NCI-H2107 (cell line): ENCODE data around the gene RNF31.

Source experiments
- DNase-seq: peaks from one replicate; lab custom pipeline; 2025; lab: John Stamatoyannopoulos, UW

Gene RNF31

GRCh38 chr14:24159777-24160498 is 12.6 kb downstream of the RNF31 start:
- DNase-seq, result no peak

GRCh38 chr14:24160499-24160849 is 13.2 kb downstream of the RNF31 start:
- no peak for DNase-seq

GRCh38 chr14:24160850-24161804 is 13.8 kb downstream of the RNF31 start, which contains the start of gene IRF9:
TSS of gene IRF9 (plus strand) at chr14:24161265. CDS start at chr14:24162145, 880 bp downstream.
- DNase-seq, result peak; percentile 99

GRCh38 chr14:24162093-24162492 is 14.8 kb downstream of the RNF31 start:
- DNase-seq, result no peak

- DNase-seq, result no peak
Observed at GRCh38 chr14:24164518-24164991, 17.3 kb downstream of the RNF31 start.

- no peak for DNase-seq
Observed at GRCh38 chr14:24165785-24166184, 18.5 kb downstream of the RNF31 start.

GRCh38 chr14:24167469-24168114 is 20.3 kb downstream of the RNF31 start:
- no peak for DNase-seq

- DNase-seq, result peak; percentile 100
Observed at GRCh38 chr14:24171422-24172260, 24.3 kb downstream of the RNF31 start, which contains the start of gene REC8. TSS of gene REC8 (plus strand) at chr14:24172080. CDS start at chr14:24172553, 473 bp downstream.

GRCh38 chr14:24172261-24172860 is 25.1 kb downstream of the RNF31 start:
- DNase-seq, result no peak

- no peak for DNase-seq
Observed at GRCh38 chr14:24172871-24173281, 25.6 kb downstream of the RNF31 start.

GRCh38 chr14:24176599-24176998 is 29.3 kb downstream of the RNF31 start:
- DNase-seq, result no peak

GRCh38 chr14:24177041-24177825 is 29.9 kb downstream of the RNF31 start:
- no peak for DNase-seq

- DNase-seq, result no peak
Observed at GRCh38 chr14:24177891-24178290, 30.6 kb downstream of the RNF31 start.

GRCh38 chr14:24178399-24179178 is 31.3 kb downstream of the RNF31 start:
- no peak for DNase-seq

GRCh38 chr14:24179294-24179960 is 32.1 kb downstream of the RNF31 start:
- DNase-seq, result no peak

GRCh38 chr14:24179961-24180796 is 32.9 kb downstream of the RNF31 start:
- DNase-seq, result peak; percentile 75

- no peak for DNase-seq
Observed at GRCh38 chr14:24181371-24182077, 34.2 kb downstream of the RNF31 start.
